DMS 273 (cell line): ENCODE measurements around the gene COLEC12.
"Not testable (repeated sequence)": the region's sequence is repeated elsewhere in the genome, so short reads cannot be mapped to it uniquely, and the experiment has no call there.

Source experiments
- DNase-seq: peaks from one replicate; lab custom pipeline; 2025; ENCODE audit not compliant: unreplicated experiment; lab: John Stamatoyannopoulos, UW

Gene COLEC12

DNA sequence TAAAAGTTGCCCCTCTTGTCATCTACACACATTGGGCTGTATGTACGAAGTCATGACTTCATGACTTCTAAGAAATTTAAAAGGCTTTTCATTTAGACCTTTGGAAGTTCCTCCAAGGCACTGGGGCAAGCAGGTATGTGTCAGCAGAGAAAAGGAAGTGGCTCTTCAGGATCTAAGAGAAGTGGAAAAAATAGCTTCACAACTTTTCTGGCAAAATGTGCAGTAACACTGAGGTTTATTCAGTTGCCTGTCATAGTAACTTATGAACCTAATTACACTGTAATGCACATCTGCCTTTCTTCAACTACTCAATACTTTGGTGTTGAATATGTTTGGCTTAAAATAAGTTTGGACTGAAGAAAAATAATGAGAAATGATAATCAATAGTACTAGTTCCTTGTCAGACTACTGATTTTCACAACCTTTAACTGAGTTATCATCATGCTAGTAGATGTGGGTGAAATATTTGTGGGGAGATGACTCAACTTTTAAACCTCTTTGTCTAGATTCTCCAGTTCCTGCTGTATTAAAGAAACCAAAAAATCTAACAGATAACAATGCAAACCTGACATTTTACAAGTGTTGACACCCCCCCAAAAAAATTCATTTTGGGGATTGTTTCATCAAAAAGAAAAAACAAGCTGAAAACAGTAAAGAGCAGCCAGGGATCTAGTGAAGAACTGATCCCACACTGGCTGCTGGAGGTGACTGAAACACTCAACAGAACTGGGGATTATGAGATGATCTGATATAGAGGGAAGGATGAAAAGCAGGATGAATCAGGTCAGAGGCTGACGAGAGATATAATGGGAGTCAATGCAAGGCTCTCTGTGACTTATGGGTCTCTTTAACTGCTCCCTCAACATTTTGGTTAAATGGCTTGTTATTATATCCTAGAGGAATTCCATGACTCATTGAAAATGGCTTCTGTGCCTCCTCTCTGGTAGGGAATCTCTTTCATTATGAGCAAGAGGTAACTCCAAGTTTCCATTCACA, 84.6 kb downstream of the COLEC12 start:
- DNase-seq: no peak

DNA sequence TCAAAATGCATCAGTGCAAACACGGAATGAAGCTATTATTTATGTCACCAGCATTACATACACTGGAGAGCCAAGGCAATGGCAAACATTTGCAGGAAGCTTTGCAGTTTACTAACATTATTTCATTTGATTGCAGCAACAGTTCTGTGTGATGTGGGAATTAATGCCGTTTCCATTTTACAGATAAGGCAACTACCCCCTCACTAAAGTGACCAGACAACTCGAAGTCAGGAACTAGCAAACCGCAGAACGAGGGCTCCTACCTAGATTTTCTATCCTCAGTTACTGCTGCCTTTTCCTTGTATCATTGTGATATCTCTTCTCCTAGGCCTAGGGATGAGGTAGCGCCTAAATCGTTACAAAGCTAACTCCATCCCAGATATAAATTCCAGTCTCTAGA, 85.5 kb downstream of the COLEC12 start:
- no peak for DNase-seq

DNA sequence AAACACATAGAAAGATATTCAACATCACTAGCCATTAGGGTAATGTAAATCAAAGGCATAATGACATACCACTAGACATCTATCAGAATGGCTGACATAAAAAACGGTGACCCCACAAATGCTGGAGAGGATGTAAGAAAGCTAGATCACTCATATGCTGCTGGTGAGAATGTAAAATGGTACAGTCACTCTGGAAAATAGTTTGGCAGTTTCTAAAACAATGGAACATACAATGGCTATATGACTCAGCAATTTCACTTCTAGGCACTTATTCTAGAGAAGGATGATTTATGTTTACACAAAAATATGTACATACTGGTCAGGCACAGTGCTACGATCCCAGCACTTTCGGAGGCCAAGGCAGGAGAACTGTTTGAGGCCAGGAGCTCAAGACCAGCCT, 87.3 kb downstream of the COLEC12 start:
- DNase-seq: no peak

DNA sequence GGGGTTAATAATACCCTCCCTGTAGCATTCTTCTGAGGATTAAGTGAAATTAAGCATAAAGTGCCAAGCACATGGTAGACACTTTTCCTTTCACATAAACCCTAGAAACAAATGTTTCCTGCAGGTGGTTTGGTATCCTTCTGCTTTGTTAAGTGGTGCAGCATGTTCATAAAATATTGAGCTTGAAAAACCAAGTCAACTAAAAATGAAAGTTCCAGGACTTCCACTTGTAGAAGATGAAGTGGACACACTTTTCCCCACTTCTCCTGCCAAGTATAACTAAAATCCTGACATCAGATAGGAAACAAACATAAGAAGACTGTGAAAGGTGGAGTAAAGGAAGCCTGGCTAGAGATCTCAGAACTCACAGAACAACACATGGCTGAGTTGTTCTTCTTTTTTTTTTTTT, 90.5 kb downstream of the COLEC12 start:
- DNase-seq: no peak

DNA sequence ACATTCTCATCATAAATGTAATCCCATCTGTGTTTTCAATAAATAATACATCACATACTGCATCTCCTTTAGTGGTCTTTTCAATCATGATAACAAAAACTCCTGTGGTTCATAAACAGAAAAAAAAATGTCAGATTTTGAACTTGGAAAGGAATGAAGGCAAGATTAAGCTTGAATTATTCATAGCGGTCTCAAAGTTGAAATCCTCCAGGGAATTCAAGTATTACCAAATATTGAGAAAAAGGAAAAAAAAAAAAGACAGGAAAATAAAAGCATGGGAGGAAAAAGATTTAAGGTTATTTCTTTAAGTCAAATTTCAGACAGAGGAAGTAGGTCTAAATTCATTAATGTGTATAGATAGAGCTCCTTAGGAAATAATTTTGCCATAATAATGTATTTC, 92.1 kb downstream of the COLEC12 start:
- no peak for DNase-seq

DNA sequence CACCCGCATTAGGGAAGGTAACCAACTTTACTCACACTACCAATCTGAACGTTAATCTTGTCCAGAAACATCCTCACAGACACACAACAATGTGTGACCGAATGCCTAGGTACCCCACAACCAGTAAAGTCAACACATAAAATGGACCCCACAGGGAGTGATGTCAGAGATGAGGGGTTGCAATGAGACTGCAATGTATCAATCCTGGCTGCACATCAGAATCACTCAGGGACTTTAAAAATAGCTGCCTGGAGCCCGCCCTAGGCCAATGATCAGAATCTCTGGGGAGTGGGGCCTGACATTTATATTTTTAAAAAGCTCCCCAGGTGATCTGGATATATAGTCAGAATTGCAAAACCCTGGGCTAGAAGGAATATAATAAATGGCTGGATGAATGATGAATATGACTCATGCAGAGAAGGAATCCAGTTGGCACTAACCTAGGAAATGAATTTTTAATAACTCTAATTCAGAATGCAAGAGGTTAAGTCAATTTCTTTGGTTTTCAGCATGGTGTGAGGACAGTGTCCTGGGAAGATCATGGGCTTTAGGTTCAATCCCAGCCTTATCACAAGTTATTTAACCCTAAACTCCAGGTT, 92.8 kb downstream of the COLEC12 start:
- no peak for DNase-seq

DNA sequence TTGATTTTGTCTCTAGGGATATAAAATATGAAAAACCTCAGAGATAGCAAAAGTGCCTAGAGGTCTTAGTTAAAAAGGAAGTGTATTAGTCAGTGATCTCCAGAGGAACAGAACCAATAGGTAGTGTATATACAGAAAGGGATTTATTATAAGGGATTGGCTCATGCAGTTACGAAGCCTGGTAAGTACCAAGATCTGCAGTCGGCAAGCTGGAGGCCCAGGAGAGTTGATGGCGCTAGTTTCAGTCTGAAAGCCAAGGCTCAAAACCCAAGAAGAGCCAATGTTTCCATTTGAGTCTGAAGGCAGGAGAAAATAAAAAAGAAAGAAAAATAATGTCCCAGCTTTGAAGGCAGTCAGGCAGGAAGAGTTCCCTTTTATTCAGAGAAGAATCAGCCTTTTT, 93.3 kb downstream of the COLEC12 start:
- DNase-seq: no peak

DNA sequence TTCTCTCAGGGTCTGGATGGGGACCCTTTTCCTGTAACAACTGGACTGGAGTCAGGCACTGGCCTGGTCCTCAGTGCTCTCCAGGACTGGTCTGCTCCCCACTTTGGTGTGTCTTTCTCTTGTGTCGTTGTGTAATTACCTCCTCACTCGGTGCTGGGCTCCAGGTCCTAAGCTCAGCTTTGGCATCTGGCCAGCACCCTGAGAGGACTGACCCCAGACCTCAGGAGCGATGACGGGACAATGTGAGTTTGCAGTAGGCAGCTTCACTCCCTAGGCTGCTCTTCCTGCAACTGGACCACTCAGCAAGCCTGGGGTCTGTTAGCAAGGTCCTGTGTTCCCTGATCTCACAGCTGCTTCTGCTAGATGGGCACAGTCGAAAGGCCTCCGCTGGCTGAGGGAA, 93.8 kb downstream of the COLEC12 start:
- no peak for DNase-seq

DNA sequence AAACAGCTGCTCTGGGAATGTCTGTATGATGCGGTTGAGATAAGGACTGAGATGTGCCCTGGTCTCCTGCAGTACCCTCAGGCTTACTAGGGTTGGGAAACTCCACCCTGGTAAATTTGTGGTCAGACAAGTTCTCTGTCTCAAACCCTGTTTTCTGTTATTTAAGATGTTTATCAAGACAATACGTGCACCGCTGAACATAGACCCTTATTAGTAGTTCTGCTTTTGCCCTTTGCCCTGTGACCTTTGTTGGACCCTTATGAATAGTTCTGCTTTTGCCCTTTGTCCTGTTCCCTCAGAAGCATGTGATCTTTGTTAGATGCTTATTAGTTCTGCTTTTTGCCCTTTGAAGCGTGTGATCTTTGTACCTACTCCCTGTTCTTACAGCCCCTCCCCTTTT, 95.5 kb downstream of the COLEC12 start:
- not testable (repeated sequence) for DNase-seq

DNA sequence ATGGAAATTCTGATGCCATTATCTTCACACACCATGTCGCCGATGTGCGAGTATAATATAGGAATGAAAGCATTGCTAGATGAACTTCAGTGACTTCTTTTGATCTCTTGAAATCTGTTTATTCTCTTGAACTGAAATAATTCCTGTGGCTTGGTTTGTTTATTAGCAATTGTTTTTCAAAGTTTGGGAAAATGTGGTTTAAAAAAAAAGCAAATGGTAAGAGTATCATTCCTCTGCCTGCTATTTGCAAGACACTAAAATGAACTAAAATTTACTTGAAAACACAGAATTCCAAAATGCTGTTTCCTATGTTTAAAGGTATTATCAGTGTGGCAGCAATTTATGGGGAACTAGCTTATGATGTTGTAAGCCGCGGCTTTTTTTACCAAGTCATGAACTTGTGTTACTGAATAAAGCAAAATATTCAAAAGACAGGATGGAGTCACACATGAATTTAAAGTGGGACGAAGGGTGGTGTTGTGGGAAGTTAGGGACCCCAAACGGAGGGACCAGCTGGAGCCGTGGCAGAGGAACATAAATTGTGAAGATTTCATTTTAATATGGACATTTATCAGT, 96.4 kb downstream of the COLEC12 start:
- no peak for DNase-seq

DNA sequence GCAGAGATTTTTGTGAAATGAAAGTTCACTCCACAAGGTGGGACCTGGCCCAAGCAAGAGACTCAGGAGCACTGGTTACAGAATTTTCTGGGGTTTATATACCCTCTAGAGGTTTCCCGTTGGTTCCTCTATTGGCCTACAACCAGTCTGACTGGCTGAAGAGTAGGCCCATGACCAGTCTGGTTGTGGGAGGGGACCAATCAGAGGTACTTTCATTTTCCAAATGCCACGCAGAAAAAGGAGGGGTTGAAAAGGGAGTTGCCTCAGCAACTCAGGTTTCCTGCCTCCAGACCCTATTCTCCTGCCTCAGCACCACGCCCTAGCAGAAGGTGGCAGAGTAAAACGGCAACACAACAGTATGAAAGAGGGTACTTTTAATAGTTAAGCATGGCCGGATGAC, 98.4 kb downstream of the COLEC12 start:
- DNase-seq: no peak

DNA sequence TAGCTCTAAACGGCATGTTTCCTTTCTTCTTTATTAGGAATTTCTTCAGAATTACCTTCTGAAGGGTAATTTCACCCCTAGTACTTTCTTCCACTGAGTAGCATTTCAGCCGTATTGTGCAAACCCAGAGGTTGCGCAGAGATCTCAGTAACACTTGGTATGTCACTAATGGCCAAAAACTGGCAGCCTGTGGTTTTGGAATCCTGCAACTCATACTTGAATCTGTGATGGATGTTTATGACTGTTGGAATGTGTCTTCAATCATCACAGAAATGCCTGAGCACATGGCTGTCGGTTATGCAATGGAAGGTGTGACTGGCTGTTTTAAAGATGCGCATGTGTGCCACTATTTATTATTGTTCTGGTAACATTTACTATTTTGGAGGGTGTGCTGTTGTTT, 100.0 kb downstream of the COLEC12 start:
- DNase-seq: no peak

DNA sequence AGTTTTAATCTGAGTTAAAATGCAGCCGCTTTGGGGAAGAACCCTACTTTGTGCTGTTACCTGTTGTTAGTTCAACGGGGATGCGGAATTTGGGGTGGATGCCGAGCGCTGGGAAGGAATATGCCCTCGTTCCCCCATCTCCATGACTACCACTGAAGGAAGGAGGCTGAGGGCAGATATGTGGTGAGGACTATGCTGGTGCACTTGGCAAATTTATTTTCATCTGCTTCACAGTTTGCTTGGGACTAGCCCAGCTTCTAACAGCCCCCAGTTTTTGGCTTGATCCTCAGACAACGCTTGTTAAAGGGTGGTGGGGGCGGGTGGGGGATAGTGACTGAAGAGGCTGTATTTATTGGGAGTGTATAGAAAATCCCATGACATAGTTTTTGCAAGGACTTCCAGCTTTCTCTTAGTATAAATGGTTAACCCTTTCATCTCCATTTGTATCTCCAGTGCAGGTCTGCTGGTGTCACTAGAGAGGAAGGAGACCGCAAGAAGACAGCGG, 100.8 kb downstream of the COLEC12 start:
- no peak for DNase-seq

DNA sequence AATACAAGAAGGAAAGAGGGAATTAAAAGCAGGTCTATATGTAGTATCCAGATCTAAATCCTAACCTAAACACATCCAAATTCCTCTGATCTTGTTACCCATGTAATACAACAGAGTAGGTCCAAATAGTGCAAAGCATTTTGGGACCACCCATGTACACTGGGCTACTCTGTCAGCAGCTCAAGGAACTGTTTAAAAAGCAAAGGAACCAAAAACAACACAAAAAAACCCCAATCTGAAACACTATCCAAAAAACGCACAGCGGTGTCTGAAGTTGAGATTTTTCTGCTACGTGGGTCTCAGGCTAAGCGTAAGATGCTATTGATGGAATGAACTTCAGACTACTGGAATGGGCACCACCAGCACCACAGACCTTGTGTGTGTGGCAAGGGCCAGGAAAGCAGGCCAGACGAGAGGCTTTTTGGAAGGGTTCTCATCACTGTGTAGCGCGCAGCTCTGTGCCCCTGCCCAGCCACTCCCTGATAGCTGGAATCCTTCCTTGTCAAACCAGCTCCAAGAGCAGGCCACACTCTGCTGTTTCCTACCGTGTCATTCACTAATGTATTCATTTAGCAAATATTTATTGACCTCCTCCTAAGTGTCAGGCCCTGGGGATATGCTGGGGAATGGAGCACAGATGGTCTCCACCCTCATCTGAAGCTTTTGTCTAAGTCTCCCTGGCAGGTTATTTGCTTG, 101.4 kb downstream of the COLEC12 start:
- DNase-seq: peak; percentile 68

DNA sequence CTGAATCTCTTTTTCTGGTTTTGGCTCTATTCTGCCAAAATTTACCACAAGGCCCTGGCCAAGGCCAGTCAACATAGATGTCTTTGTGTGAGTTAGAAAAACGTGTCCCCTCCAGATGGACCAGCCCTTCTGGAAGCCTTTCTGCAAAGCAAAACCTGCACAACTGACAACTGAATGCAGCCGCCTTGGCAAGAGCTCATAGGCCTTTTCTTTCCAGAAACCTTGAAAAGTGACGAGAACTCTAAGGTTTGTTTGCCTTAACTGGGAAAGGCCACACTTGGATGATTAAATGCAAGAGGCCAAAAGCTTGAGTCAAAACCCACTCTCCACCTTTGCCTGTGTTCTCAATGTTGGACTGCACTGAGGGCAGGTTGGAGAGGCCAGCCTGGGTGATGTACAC, 103.9 kb downstream of the COLEC12 start:
- DNase-seq: no peak

DNA sequence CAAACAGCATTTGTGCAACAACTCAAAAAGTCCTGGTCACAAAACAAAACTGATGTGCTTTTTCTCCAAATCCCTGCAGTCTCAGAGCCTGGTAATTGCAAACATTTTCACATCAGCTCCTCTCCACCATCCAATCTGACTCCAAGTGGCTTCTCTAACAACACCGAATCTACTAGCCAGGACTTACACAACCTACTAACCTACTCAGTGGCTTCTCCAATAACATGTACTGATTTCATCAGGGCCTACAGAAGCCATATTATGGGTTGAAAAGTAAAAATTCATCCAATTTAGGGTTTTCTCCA, 104.3 kb downstream of the COLEC12 start:
- no peak for DNase-seq

DNA sequence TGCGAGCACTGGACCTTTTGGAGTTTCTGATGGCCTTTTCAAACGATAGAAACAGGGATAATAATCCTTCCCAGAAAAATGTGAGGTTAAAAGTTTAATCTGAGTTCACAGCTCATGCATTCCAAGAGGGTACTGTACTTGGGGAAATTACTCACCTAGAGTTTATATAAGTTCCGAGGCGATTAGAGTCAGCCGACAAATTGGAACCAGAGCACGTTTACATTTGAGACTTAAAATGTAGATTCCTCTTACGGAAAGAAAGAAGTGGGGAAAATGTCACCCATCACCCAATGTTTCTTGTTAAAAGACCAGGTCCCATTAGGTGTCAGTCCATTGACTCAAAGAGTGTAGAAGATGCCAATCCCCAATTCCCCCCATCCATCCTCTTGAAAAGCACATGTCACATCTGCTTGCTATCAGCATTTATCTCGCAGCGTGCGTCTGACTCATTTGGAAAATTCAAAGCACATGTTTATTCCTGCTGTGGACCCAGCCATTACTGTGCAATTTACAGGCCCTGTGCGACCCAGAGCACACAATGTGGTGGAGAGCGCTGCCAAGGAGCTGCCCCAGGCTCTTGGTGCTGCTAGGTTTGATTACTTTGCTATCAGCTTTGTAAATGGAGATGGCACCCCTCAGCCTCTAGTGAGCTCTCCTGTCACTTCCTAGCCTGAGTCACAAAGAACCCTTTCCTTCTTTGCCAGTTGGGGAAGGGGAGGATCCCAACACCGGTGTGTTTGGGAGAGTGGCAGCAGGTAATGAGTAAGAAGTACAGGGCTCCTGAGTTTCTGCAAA, 104.8 kb downstream of the COLEC12 start:
- DNase-seq: peak; percentile 42

DNA sequence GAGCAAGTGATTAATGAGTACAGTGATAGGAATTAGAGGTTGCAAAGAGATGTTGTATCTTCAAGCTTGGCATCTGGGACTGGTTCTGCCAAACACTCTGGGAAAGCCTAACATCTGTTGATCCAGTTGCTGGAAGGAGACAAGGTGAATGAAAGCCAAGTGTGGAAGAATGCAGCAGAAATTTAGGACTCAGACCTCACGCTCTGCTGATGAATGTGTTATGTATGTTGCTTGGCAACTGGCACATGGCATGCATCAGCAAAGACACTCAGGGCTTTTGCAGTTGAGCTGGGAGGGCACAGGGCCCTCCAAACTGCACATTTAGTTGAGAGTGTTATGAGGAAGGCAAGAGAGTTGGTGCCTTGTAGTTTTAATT, 105.5 kb downstream of the COLEC12 start:
- DNase-seq: peak; percentile 86

DNA sequence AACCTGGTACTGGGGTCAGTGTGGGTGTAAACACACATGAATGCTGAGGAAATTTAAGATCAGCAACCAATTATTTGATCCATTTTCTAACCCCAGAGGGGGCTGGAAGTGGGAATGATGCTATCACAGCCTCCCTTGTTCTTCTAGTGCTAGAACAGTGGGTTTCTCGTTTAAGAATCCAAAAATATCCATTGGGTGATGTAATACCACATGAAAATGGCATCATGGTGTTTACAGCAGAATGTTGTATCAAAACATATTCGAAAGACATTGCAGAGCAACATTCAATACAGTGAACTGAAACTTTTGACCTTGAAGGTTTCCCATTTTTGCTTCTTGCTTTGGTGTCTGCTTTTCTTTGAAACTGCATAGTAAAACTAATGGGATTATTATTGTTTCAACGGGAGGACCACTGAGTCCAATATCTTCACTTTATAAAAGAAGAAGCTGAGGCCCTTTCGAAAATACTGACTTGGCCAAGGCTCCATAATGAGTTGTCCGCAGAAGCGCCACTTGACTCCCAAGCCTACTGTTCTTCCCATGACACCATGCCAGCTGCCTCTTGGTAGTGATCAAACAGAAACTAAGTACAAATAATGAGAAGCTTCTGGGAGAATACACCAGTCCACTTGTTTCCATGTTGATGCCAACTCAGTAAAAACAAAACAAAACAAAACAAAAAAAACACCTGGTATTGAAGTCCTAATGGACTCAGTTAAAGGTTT, 106.1 kb downstream of the COLEC12 start:
- peak; percentile 68 for DNase-seq

DNA sequence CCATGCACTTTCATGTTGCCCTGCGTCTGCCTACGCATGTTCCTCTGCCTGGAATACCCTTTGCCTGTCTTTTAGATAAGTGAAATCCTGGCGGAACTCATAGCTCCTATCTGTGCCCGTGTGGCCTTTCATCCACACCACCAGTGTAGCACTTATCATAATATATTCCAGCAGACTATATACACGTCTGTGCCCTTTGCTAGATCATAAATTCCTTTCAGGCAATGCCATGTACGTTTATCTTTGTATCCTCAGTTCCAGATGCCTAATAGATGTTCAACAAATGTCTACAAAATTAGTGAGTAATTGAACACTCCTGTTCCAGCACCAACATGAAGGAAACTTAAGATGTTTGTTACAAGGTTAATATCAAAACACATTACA, 106.9 kb downstream of the COLEC12 start:
- no peak for DNase-seq
